Natural killer cell (primary cell): ENCODE measurements around the gene CLEC11A. TPM values are rescaled to one million over a fixed set of nuclear protein-coding genes. Genes with fewer than 3 reads are reported as not detected.
"Not testable (repeated sequence)": the region's sequence is repeated elsewhere in the genome, so short reads cannot be mapped to it uniquely, and the experiment has no call there.

Experiments used
- ATAC-seq, 3 donors: fragments of 150-1000 bp in 2 of 3; fragments of 200-7000 bp in 1 of 3; cut with Tn5 transposase; 1 replicate in 1 of 3; 2 replicates in 2 of 3; pipeline ENCODE4 v1.10.0; 2021; ENCODE audit warnings: mild to moderate bottlenecking in 2 of 3, moderate library complexity in 2 of 3
- DNase-seq, 2 donors: peaks; one replicate each; pipeline versions ENCODE4 v3.0.0 to v3.0.0-alpha.2; 2013 to 2021; ENCODE audit warnings: mixed read lengths in 1 of 2
- H3K27ac ChIP-seq: one replicate; pipeline ENCODE4 v1.5.1; 2013; ENCODE audit warnings: mild to moderate bottlenecking, low read length
- H3K27me3 ChIP-seq: one replicate; pipeline ENCODE4 v1.6.1; 2013; ENCODE audit warnings: low read length; ENCODE audit not compliant: control insufficient read depth, insufficient read depth
- H3K36me3 ChIP-seq: one replicate; pipeline ENCODE4 v1.6.1; 2013; ENCODE audit warnings: low read length; ENCODE audit not compliant: control insufficient read depth, insufficient read depth
- H3K4me1 ChIP-seq: one replicate; pipeline ENCODE4 v1.6.1; 2013; ENCODE audit warnings: low read length; ENCODE audit not compliant: control insufficient read depth, insufficient read depth
- H3K4me3 ChIP-seq: one replicate; pipeline ENCODE4 v1.5.1; 2013; ENCODE audit warnings: low read length
- H3K9me3 ChIP-seq: one replicate; pipeline ENCODE4 v1.6.1; 2013; ENCODE audit warnings: low read length; ENCODE audit not compliant: control insufficient read depth, insufficient read depth
- H3K27ac Mint-ChIP-seq, 2 donors: one replicate each; pipeline ENCODE4 v1.8.0; 2022; ENCODE audit warnings: mild to moderate bottlenecking in 2 of 2, mixed read lengths in 2 of 2, moderate library complexity in 1 of 2
- H3K27me3 Mint-ChIP-seq, 2 donors: one replicate each; pipeline ENCODE4 v1.8.0; 2022; ENCODE audit warnings: low read depth in 2 of 2, mixed read lengths in 2 of 2
- H3K36me3 Mint-ChIP-seq: one replicate; pipeline ENCODE4 v1.8.0; 2022; ENCODE audit warnings: mixed read lengths
- H3K4me1 Mint-ChIP-seq, 2 donors: one replicate each; pipeline ENCODE4 v1.8.0; 2022; ENCODE audit warnings: mixed read lengths in 2 of 2
- H3K4me3 Mint-ChIP-seq: one replicate; pipeline ENCODE4 v1.8.0; 2022; ENCODE audit warnings: mild to moderate bottlenecking, moderate library complexity, mixed read lengths
- H3K9me3 Mint-ChIP-seq, 2 donors: one replicate each; pipeline ENCODE4 v1.8.0; 2022; ENCODE audit warnings: mixed read lengths in 2 of 2
- WGBS: methylation state at CpG from one replicate; pipeline ENCODE4 v1.1.7; 2013; ENCODE audit warnings: missing lambda C conversion rate; ENCODE audit not compliant: insufficient coverage; 5-methylcytosine and 5-hydroxymethylcytosine counted together
- intact Hi-C: fragments of 100-400 bp; cut with micrococcal nuclease; formaldehyde crosslinking; loops from one replicate; pipeline ENCODE4 v1.14.2; 2022
- total RNA-seq, 4 donors: library from RNA; stranded (reverse); fragments of 120-200 nt in 1 of 4; gene quantifications; one replicate each; pipeline versions ENCODE4 v1.2.3 to v1.2.4, GENCODE V29; 2013 to 2022
- TF ChIP-seq, protein P1 (sequence below): fragments of 200-600 bp; IDR thresholded peaks from one replicate; pipeline ENCODE4 v1.8.0; 2022; ENCODE audit warnings: antibody characterized with exemption

CLEC11A gene
- total RNA-seq, 3 donors from 2014 or later (not counting 1 experiment from before 2014, with no cell fraction given): 2.3 to 4.0 (median 3.3) TPM

DNA sequence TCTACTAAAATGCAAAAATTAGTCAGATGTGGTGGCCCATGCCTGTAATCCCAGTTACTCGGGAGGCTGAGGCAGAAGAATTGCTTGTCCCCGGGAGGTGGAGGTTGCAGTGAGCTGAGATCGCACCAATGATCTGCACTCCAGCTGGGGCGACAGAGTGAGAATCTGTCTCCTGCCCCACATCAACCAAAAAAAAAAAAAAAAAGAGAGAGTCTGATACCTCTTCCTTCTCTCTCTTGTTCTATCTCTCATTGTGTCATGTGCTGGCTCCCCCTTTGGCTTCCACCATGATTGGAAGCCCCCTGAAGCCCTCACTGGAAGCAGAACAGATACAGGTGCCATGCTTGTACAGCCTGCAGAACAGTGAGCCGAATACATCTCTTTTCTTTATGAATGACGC is 20.4 kb downstream of the CLEC11A start:
- Histone ChIP-seq H3K27ac (no peak overlapping the region), H3K4me1 (no peaks in the 10 kb centered on the region), H3K36me3 (no peaks in the 10 kb centered on the region), H3K4me3 (no peak overlapping the region), H3K9me3 (no peaks in the 10 kb centered on the region), H3K27me3 (no peaks in the 10 kb centered on the region)
- Mint-ChIP-seq H3K27ac (no peak overlapping the region), H3K4me3 (no peak overlapping the region), H3K9me3 (no peaks in the 10 kb centered on the region), H3K4me1 (no peaks in the 10 kb centered on the region), H3K27me3 (peaks cover 11 to 24% of the 10 kb centered on the region in 2 donors), H3K36me3 (no peaks in the 10 kb centered on the region)
- DNase-seq (no peak), ATAC-seq (no peak)
- 93% methylated on average over 6 of the region's 6 CpGs for WGBS
- TF ChIP-seq, protein P1, sequence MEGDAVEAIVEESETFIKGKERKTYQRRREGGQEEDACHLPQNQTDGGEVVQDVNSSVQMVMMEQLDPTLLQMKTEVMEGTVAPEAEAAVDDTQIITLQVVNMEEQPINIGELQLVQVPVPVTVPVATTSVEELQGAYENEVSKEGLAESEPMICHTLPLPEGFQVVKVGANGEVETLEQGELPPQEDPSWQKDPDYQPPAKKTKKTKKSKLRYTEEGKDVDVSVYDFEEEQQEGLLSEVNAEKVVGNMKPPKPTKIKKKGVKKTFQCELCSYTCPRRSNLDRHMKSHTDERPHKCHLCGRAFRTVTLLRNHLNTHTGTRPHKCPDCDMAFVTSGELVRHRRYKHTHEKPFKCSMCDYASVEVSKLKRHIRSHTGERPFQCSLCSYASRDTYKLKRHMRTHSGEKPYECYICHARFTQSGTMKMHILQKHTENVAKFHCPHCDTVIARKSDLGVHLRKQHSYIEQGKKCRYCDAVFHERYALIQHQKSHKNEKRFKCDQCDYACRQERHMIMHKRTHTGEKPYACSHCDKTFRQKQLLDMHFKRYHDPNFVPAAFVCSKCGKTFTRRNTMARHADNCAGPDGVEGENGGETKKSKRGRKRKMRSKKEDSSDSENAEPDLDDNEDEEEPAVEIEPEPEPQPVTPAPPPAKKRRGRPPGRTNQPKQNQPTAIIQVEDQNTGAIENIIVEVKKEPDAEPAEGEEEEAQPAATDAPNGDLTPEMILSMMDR: no peak
- intact Hi-C loops: no loop called here

DNA sequence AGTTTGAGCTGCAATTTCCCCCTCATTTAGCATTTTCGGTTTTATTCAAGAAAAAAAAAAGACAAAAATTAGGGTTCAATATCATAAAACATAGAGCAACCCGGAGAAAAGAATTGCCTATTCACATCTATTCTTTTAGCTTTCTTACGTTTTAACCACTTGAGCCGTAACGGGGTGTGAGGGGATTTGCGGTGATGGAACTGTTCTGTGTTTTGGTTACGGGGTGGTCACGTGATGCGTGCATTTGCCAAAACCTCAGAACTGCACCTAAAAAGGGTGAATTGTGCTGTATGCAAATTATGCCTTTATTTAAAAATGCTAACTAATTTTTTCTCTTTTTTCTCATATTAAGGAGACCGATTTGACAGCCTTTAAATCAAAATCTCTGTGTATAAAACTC is 22.1 kb downstream of the CLEC11A start:
- no peak overlapping the region for H3K4me3 ChIP-seq
- TF ChIP-seq, protein P1: no peak

DNA sequence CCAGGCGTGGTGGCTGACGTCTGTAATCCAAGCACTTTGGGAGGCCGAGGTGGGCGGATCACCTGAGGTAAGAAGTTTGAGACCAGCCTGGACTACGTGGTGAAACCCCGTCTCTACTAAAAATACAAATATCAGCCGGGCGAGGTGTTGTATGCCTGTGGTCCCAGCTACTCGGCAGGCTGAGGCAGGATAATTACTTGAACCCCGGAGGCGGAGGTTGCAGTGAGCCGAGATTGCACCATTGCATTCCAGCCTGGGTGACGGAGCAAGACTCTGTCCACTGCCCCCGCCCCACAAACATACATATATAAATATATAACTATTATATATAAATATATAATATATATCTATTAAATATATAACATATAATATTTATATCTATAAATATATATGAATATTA is 24.0 kb downstream of the CLEC11A start:
- H3K36me3 Mint-ChIP-seq, H3K4me3 Mint-ChIP-seq, H3K9me3 Mint-ChIP-seq, H3K4me1 ChIP-seq, H3K27me3 ChIP-seq, H3K36me3 ChIP-seq, ATAC-seq, DNase-seq, H3K9me3 ChIP-seq, H3K4me3 ChIP-seq, intact Hi-C loops, H3K27ac ChIP-seq, H3K4me1 Mint-ChIP-seq, H3K27ac Mint-ChIP-seq: not testable (repeated sequence)
- H3K27me3 Mint-ChIP-seq: peaks cover 0 to 11% of the 10 kb centered on the region in 2 donors
- WGBS: 92% methylated on average over 12 of the region's 14 CpGs

More for the DNA sequence above, 22.1 kb downstream of the CLEC11A start:
- ATAC-seq: no peak
- Histone ChIP-seq H3K27me3 (no peaks in the 10 kb centered on the region), H3K4me1 (no peaks in the 10 kb centered on the region), H3K9me3 (no peaks in the 10 kb centered on the region), H3K36me3 (no peaks in the 10 kb centered on the region), H3K27ac (no peak overlapping the region)
- DNase-seq: no peak
- Mint-ChIP-seq H3K36me3 (no peaks in the 10 kb centered on the region), H3K9me3 (no peaks in the 10 kb centered on the region), H3K27me3 (peaks cover 0 to 18% of the 10 kb centered on the region in 2 donors), H3K27ac (no peak overlapping the region), H3K4me1 (no peaks in the 10 kb centered on the region), H3K4me3 (no peak overlapping the region)
- WGBS: 82% methylated on average over 9 of the region's 10 CpGs
- intact Hi-C loops: no loop called here

- H3K36me3 ChIP-seq: no peaks in the 10 kb centered on the region
- no peaks in the 10 kb centered on the region for H3K36me3 Mint-ChIP-seq
- intact Hi-C loops: no loop called here
- no peak overlapping the region for H3K4me3 ChIP-seq
- no peaks in the 10 kb centered on the region for H3K9me3 Mint-ChIP-seq
- H3K4me1 ChIP-seq: no peaks in the 10 kb centered on the region
- TF ChIP-seq, protein P1: no peak
- no peak for ATAC-seq
- H3K9me3 ChIP-seq: no peaks in the 10 kb centered on the region
- H3K27ac Mint-ChIP-seq: no peak overlapping the region
- H3K4me3 Mint-ChIP-seq: no peak overlapping the region
- 81% methylated on average over 3 of the region's 6 CpGs for WGBS
- DNase-seq: no peak
- peaks cover 0 to 9% of the 10 kb centered on the region in 2 donors for H3K27me3 Mint-ChIP-seq
- no peak overlapping the region for H3K27ac ChIP-seq
- H3K27me3 ChIP-seq: no peaks in the 10 kb centered on the region
- H3K4me1 Mint-ChIP-seq: no peaks in the 10 kb centered on the region
Observed at GRCh38 chr19:50749490-50749889, 26.3 kb downstream of the CLEC11A start.
